Glutamatergic neuron (in vitro differentiated cells): ENCODE data around the gene RBM20. TPM values are rescaled to one million over a fixed set of nuclear protein-coding genes. Genes with fewer than 3 reads are reported as not detected.

Experiments
- DNase-seq: peaks from one replicate; pipeline ENCODE4 v3.0.0; 2022
- H3K27ac Mint-ChIP-seq: one replicate; pipeline ENCODE4 v1.8.0; 2020; ENCODE audit warnings: mild to moderate bottlenecking, mixed read lengths, inconsistent platforms; ENCODE audit not compliant: unreplicated experiment
- H3K27me3 Mint-ChIP-seq: one replicate; pipeline ENCODE4 v1.8.0; 2020; ENCODE audit warnings: mild to moderate bottlenecking, moderate library complexity, mixed read lengths, inconsistent platforms; ENCODE audit not compliant: unreplicated experiment
- H3K36me3 Mint-ChIP-seq: one replicate; pipeline ENCODE4 v1.8.0; 2020; ENCODE audit warnings: mild to moderate bottlenecking, mixed read lengths, inconsistent platforms; ENCODE audit not compliant: unreplicated experiment
- H3K4me1 Mint-ChIP-seq: one replicate; pipeline ENCODE4 v1.8.0; 2020; ENCODE audit warnings: mild to moderate bottlenecking, low read depth, mixed read lengths, inconsistent platforms; ENCODE audit not compliant: unreplicated experiment
- H3K4me3 Mint-ChIP-seq: one replicate; pipeline ENCODE4 v1.8.0; 2020; ENCODE audit warnings: mild to moderate bottlenecking, mixed read lengths, inconsistent platforms; ENCODE audit not compliant: unreplicated experiment
- H3K9me3 Mint-ChIP-seq: one replicate; pipeline ENCODE4 v1.8.0; 2020; ENCODE audit warnings: mild to moderate bottlenecking, moderate library complexity, mixed read lengths, inconsistent platforms; ENCODE audit not compliant: unreplicated experiment
- CTCF ChIP-seq: fragments of 200-600 bp; sonication (generic); IDR thresholded peaks from one replicate; pipeline ENCODE4 v1.5.0; 2021; ENCODE audit not compliant: partially characterized antibody, unreplicated experiment
- total RNA-seq: library from RNA; stranded (reverse); fragmentation: NEBNext Ultra II Directional; extraction: Animal tissue kit (Norgen Biotek cat#: 25700); gene quantifications from one replicate; pipeline ENCODE4 v1.2.1, GENCODE V29; 2021; ENCODE audit not compliant: unreplicated experiment

Gene RBM20
- total RNA-seq, 1 donor from 2014 or later = 5.8 TPM

GRCh38 chr10:110691139-110691538, 47.0 kb downstream of the RBM20 start:
- Mint-ChIP-seq H3K36me3 (peaks cover 13% of the 10 kb centered on the region), H3K4me1 (peaks cover under 1% of the 10 kb centered on the region), H3K4me3 (no peak overlapping the region), H3K9me3 (no peaks in the 10 kb centered on the region), H3K27me3 (no peaks in the 10 kb centered on the region), H3K27ac (no peak overlapping the region)
- no peak for TF ChIP-seq CTCF
- DNase-seq = no peak

- peaks cover 4% of the 10 kb centered on the region for H3K4me1 Mint-ChIP-seq
- H3K36me3 Mint-ChIP-seq = peaks cover 13% of the 10 kb centered on the region
- no peak for TF ChIP-seq CTCF
- DNase-seq = no peak
- no peak overlapping the region for H3K27ac Mint-ChIP-seq
- peaks cover 1% of the 10 kb centered on the region for H3K9me3 Mint-ChIP-seq
- no peak overlapping the region for H3K4me3 Mint-ChIP-seq
- H3K27me3 Mint-ChIP-seq = peaks cover 5% of the 10 kb centered on the region
Measured at GRCh38 chr10:110694263-110694662, 50.1 kb downstream of the RBM20 start.

- peaks cover 1% of the 10 kb centered on the region for H3K9me3 Mint-ChIP-seq
- peaks cover 5% of the 10 kb centered on the region for H3K27me3 Mint-ChIP-seq
- no peak for TF ChIP-seq CTCF
- no peak overlapping the region for H3K4me3 Mint-ChIP-seq
- peaks cover 13% of the 10 kb centered on the region for H3K36me3 Mint-ChIP-seq
- no peak for DNase-seq
- peaks cover 4% of the 10 kb centered on the region for H3K4me1 Mint-ChIP-seq
- no peak overlapping the region for H3K27ac Mint-ChIP-seq
Measured at GRCh38 chr10:110694820-110695538, 50.8 kb downstream of the RBM20 start.

- Mint-ChIP-seq H3K4me1 (peaks cover 4% of the 10 kb centered on the region), H3K36me3 (peaks cover 13% of the 10 kb centered on the region), H3K9me3 (peaks cover 1% of the 10 kb centered on the region), H3K27me3 (peaks cover 5% of the 10 kb centered on the region), H3K27ac (no peak overlapping the region), H3K4me3 (no peak overlapping the region)
- no peak for DNase-seq
- no peak for TF ChIP-seq CTCF
Measured at GRCh38 chr10:110695539-110695886, 51.4 kb downstream of the RBM20 start.

GRCh38 chr10:110696436-110696835, 52.3 kb downstream of the RBM20 start:
- Mint-ChIP-seq H3K27me3 (peaks cover 5% of the 10 kb centered on the region), H3K9me3 (peaks cover 1% of the 10 kb centered on the region), H3K4me1 (peaks cover 5% of the 10 kb centered on the region), H3K27ac (no peak overlapping the region), H3K4me3 (peak overlapping the region; percentile 9), H3K36me3 (peaks cover 13% of the 10 kb centered on the region)
- DNase-seq = no peak
- TF ChIP-seq CTCF = no peak
